Tongue (tissue), 2 donors: Measurements from ENCODE around the gene IGSF21. TPM values are rescaled to one million over a fixed set of nuclear protein-coding genes. Genes with fewer than 3 reads are reported as not detected.
A peak's percentile ranks its signal among the peaks of the same experiment; 100 is the strongest.

Experiments
- DNase-seq: peaks from one replicate; pipeline ENCODE4 v3.0.0-alpha.2; 2015
- total RNA-seq: library from RNA; depleted of rRNA; stranded (reverse); fragments of >200 nt; gene quantifications from one replicate; pipeline ENCODE4 v1.2.3, GENCODE V29; 2014

The IGSF21 gene
- total RNA-seq, 1 donor from 2014 or later: not detected

- no peak for DNase-seq
Measured at GRCh38 chr1:18178111-18178510, 70.5 kb downstream of the IGSF21 start.

- DNase-seq: no peak
Measured at GRCh38 chr1:18179009-18179408, 71.4 kb downstream of the IGSF21 start.

- DNase-seq: no peak
Measured at GRCh38 chr1:18182398-18183160, 75.0 kb downstream of the IGSF21 start.

GRCh38 chr1:18183533-18183932, 75.9 kb downstream of the IGSF21 start:
- no peak for DNase-seq

- no peak for DNase-seq
Measured at GRCh38 chr1:18187054-18187453, 79.5 kb downstream of the IGSF21 start.

GRCh38 chr1:18188820-18189517, 81.4 kb downstream of the IGSF21 start:
- DNase-seq: no peak

GRCh38 chr1:18190598-18190997, 83.0 kb downstream of the IGSF21 start:
- no peak for DNase-seq

GRCh38 chr1:18191037-18191436, 83.4 kb downstream of the IGSF21 start:
- DNase-seq: no peak

- DNase-seq: no peak
Measured at GRCh38 chr1:18191481-18192155, 84.0 kb downstream of the IGSF21 start.

- no peak for DNase-seq
Measured at GRCh38 chr1:18192182-18192581, 84.6 kb downstream of the IGSF21 start.

- no peak for DNase-seq
Measured at GRCh38 chr1:18192974-18193373, 85.4 kb downstream of the IGSF21 start.

GRCh38 chr1:18197299-18197698, 89.7 kb downstream of the IGSF21 start:
- DNase-seq: no peak

GRCh38 chr1:18198260-18198659, 90.7 kb downstream of the IGSF21 start:
- peak; percentile 61 for DNase-seq

GRCh38 chr1:18199462-18199861, 91.9 kb downstream of the IGSF21 start:
- DNase-seq: no peak

- no peak for DNase-seq
Measured at GRCh38 chr1:18200136-18200717, 92.6 kb downstream of the IGSF21 start.

GRCh38 chr1:18200918-18201317, 93.3 kb downstream of the IGSF21 start:
- no peak for DNase-seq

- DNase-seq: no peak
Measured at GRCh38 chr1:18201997-18202719, 94.6 kb downstream of the IGSF21 start.

- no peak for DNase-seq
Measured at GRCh38 chr1:18203645-18204044, 96.0 kb downstream of the IGSF21 start.

GRCh38 chr1:18204575-18204974, 97.0 kb downstream of the IGSF21 start:
- DNase-seq: no peak

- DNase-seq: no peak
Measured at GRCh38 chr1:18205319-18205718, 97.7 kb downstream of the IGSF21 start.

- no peak for DNase-seq
Measured at GRCh38 chr1:18211764-18212163, 104.2 kb downstream of the IGSF21 start.

GRCh38 chr1:18217398-18218043, 109.9 kb downstream of the IGSF21 start:
- DNase-seq: no peak
